Karpas-422 (cell line): Measurements from ENCODE around the gene PSMC1. TPM values are rescaled to one million over a fixed set of nuclear protein-coding genes. Genes with fewer than 3 reads are reported as not detected.

Experiments used
- DNase-seq: peaks from one replicate; pipeline ENCODE4 v3.0.0-alpha.2; 2015
- H2AFZ ChIP-seq: fragments of 200-600 bp; sonication (generic); 2 replicates; pipeline ENCODE4 v1.6.1; 2014; ENCODE audit warnings: antibody characterized with exemption, low read length, mixed read lengths
- H3K27ac ChIP-seq: fragments of 200-600 bp; sonication (generic); 2 replicates; pipeline ENCODE4 v1.5.1; 2014; ENCODE audit warnings: mild to moderate bottlenecking, low read length, moderate library complexity
- H3K27me3 ChIP-seq: fragments of 200-600 bp; sonication (generic); 2 replicates; pipeline ENCODE4 v1.6.1; 2014; ENCODE audit warnings: low read length, mixed read lengths
- H3K36me3 ChIP-seq: fragments of 200-600 bp; sonication (generic); 2 replicates; pipeline ENCODE4 v1.6.1; 2014; ENCODE audit warnings: low read length, mixed read lengths; ENCODE audit not compliant: insufficient read depth
- H3K4me1 ChIP-seq: fragments of 200-600 bp; sonication (generic); 2 replicates; pipeline ENCODE4 v1.6.1; 2014; ENCODE audit warnings: mild to moderate bottlenecking, low read length, mixed read lengths
- H3K4me2 ChIP-seq: fragments of 200-600 bp; sonication (generic); 2 replicates; pipeline ENCODE4 v1.6.1; 2014; ENCODE audit warnings: low read length, low read depth, mild to moderate bottlenecking; ENCODE audit not compliant: poor library complexity, severe bottlenecking
- H3K4me3 ChIP-seq: fragments of 200-600 bp; sonication (generic); 2 replicates; pipeline ENCODE4 v1.5.1; 2014; ENCODE audit warnings: mild to moderate bottlenecking, antibody characterized with exemption, low read length, mixed read lengths
- H3K79me2 ChIP-seq: fragments of 200-600 bp; sonication (generic); 2 replicates; pipeline ENCODE4 v1.6.1; 2014; ENCODE audit warnings: mild to moderate bottlenecking, low read length, mixed read lengths
- H3K9ac ChIP-seq: fragments of 200-600 bp; sonication (generic); 2 replicates; pipeline ENCODE4 v1.6.0; 2014; ENCODE audit warnings: low read length
- H3K9me2 ChIP-seq: fragments of 200-600 bp; sonication (generic), shearing (Covaris generic); replicated peaks from 2 replicates; pipeline ENCODE4 v1.6.0; 2014; ENCODE audit warnings: mild to moderate bottlenecking, low read length, moderate library complexity; ENCODE audit not compliant: insufficient read depth
- H3K9me3 ChIP-seq: fragments of 300-700, 200-600 bp; sonication (generic); 2 replicates; pipeline ENCODE4 v1.6.1; 2014; ENCODE audit warnings: low read length, mixed read lengths
- H4K20me1 ChIP-seq: fragments of 200-600 bp; sonication (generic); 2 replicates; pipeline ENCODE4 v1.6.1; 2014; ENCODE audit warnings: mild to moderate bottlenecking, antibody characterized with exemption, low read length, low read depth; ENCODE audit not compliant: insufficient read depth
- total RNA-seq: library from RNA; depleted of rRNA; stranded (reverse); fragments of >200 nt; shearing (Covaris generic); gene quantifications from 2 replicates; pipeline ENCODE4 v1.2.3, GENCODE V29; 2014; ENCODE audit warnings: low replicate concordance

The PSMC1 gene
- total RNA-seq, 1 experiment from 2014 or later: 71.8 TPM

- Histone ChIP-seq H3K9me2 (no peaks in the 10 kb centered on the region), H3K79me2 (peaks cover 12% of the 10 kb centered on the region), H3K4me3 (no peak overlapping the region), H3K27ac (no peak overlapping the region), H2AFZ (no peak overlapping the region), H3K36me3 (peaks cover 55% of the 10 kb centered on the region), H3K27me3 (no peaks in the 10 kb centered on the region), H3K4me1 (no peaks in the 10 kb centered on the region), H3K9ac (no peak overlapping the region), H3K9me3 (no peaks in the 10 kb centered on the region), H3K4me2 (no peak overlapping the region), H4K20me1 (0 out of 2 replicates have a peak, but pooled peaks cover 4% of the 10 kb centered on the region)
- DNase-seq: peak; percentile 58
Observed at GRCh38 chr14:90300611-90301047, 44.3 kb downstream of the PSMC1 start.

- DNase-seq: no peak
- Histone ChIP-seq H3K27ac (no peak overlapping the region), H3K27me3 (no peaks in the 10 kb centered on the region), H3K4me3 (no peak overlapping the region), H3K9ac (no peak overlapping the region), H3K36me3 (peaks cover 53% of the 10 kb centered on the region), H3K79me2 (peaks cover 12% of the 10 kb centered on the region), H3K9me3 (no peaks in the 10 kb centered on the region), H4K20me1 (0 out of 2 replicates have a peak, but pooled peaks cover 4% of the 10 kb centered on the region), H3K4me2 (no peak overlapping the region), H3K9me2 (no peaks in the 10 kb centered on the region), H3K4me1 (no peaks in the 10 kb centered on the region), H2AFZ (no peak overlapping the region)
Observed at GRCh38 chr14:90301122-90301521, 44.8 kb downstream of the PSMC1 start.

DNA sequence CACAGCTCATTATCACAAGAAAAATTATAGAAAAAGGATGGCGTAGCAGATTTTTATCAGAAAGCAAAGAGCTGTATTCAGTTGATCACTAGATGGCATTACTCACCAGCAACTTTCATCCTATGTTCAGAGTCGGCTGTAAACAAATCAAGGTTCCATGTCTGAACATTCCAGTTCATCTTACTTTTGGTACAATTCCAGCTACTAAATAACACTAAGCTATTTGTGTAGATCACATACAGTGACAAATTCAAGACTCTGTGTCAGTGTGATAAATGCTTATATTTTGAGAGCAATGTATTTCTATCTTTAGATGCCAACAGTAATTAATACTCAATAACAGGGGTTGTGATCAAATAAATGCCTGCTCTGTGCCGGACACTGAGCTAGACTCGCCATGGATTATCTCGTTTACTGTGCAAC is 45.3 kb downstream of the PSMC1 start:
- Histone ChIP-seq H3K4me2 (no peak overlapping the region), H3K9ac (no peak overlapping the region), H3K27ac (no peak overlapping the region), H3K4me1 (no peaks in the 10 kb centered on the region), H3K4me3 (no peak overlapping the region), H3K9me3 (no peaks in the 10 kb centered on the region), H3K79me2 (peaks cover 12% of the 10 kb centered on the region), H4K20me1 (0 out of 2 replicates have a peak, but pooled peaks cover 4% of the 10 kb centered on the region), H3K27me3 (no peaks in the 10 kb centered on the region), H2AFZ (no peak overlapping the region), H3K9me2 (no peaks in the 10 kb centered on the region), H3K36me3 (peaks cover 52% of the 10 kb centered on the region)
- DNase-seq: peak; percentile 63

GRCh38 chr14:90302529-90303303 is 46.4 kb downstream of the PSMC1 start:
- H3K9me3 ChIP-seq: no peaks in the 10 kb centered on the region
- no peak for DNase-seq
- H3K27me3 ChIP-seq: no peaks in the 10 kb centered on the region
- H3K36me3 ChIP-seq: peaks cover 52% of the 10 kb centered on the region
- no peak overlapping the region for H3K27ac ChIP-seq
- H3K4me1 ChIP-seq: no peaks in the 10 kb centered on the region
- H3K4me2 ChIP-seq: no peak overlapping the region
- peaks cover 12% of the 10 kb centered on the region for H3K79me2 ChIP-seq
- no peak overlapping the region for H3K4me3 ChIP-seq
- H3K9ac ChIP-seq: no peak overlapping the region
- no peak overlapping the region for H2AFZ ChIP-seq
- H3K9me2 ChIP-seq: no peaks in the 10 kb centered on the region
- H4K20me1 ChIP-seq: 0 out of 2 replicates have a peak, but pooled peaks cover 4% of the 10 kb centered on the region

GRCh38 chr14:90303473-90303872 is 47.1 kb downstream of the PSMC1 start:
- no peak for DNase-seq
- Histone ChIP-seq H3K9me3 (no peaks in the 10 kb centered on the region), H3K27me3 (no peaks in the 10 kb centered on the region), H4K20me1 (0 out of 2 replicates have a peak, but pooled peaks cover 4% of the 10 kb centered on the region), H2AFZ (no peak overlapping the region), H3K4me2 (no peak overlapping the region), H3K9me2 (no peaks in the 10 kb centered on the region), H3K27ac (no peak overlapping the region), H3K79me2 (peaks cover 12% of the 10 kb centered on the region), H3K4me3 (no peak overlapping the region), H3K36me3 (peaks cover 49% of the 10 kb centered on the region), H3K4me1 (no peaks in the 10 kb centered on the region), H3K9ac (no peak overlapping the region)

DNA sequence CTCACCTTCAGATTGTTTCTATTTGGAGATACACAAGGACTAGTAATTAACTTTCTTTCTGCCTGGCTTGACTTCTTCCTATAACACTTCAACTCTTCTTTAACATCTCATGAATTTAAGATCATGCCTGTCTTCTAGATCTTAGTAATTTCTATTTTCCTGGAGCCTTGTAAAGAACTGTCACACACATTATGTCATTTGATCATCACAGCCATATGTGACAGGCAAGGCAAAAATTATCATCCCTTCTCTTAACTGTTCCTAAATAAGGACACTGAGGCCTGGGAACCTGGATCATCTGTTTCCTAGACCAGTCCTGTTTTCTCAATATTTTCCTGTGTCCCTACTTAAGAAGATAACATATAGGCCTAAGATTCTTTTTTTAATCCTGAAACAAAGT is 48.1 kb downstream of the PSMC1 start:
- H3K27ac ChIP-seq: no peak overlapping the region
- no peaks in the 10 kb centered on the region for H3K4me1 ChIP-seq
- no peak overlapping the region for H2AFZ ChIP-seq
- H3K27me3 ChIP-seq: no peaks in the 10 kb centered on the region
- H3K36me3 ChIP-seq: peaks cover 47% of the 10 kb centered on the region
- H3K4me3 ChIP-seq: no peak overlapping the region
- 0 out of 2 replicates have a peak, but pooled peaks cover 4% of the 10 kb centered on the region for H4K20me1 ChIP-seq
- H3K9ac ChIP-seq: no peak overlapping the region
- H3K4me2 ChIP-seq: no peak overlapping the region
- H3K79me2 ChIP-seq: peaks cover 12% of the 10 kb centered on the region
- H3K9me3 ChIP-seq: no peaks in the 10 kb centered on the region
- no peaks in the 10 kb centered on the region for H3K9me2 ChIP-seq
- no peak for DNase-seq

DNA sequence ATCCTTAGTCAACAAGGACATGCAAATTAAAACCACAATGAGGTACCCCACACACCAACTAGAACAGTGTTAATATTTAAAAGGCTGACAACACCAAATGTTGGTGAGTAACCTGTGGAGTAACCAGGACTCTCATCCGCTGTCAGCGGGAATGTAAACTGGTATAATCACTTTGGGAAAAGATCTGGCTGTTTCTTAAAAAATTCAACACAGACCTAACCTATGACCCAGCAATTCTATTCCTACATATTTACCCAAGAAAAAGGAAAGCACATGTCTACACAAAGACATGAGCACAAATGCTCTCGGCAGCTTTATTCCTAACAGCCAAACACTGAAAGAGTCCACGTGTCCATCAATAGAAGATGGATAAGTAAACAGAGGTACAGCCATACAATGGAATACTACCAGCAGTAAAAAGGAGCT is 48.8 kb downstream of the PSMC1 start:
- H3K79me2 ChIP-seq: peaks cover 7% of the 10 kb centered on the region
- no peak overlapping the region for H3K4me2 ChIP-seq
- DNase-seq: no peak
- H3K27ac ChIP-seq: no peak overlapping the region
- no peaks in the 10 kb centered on the region for H3K9me2 ChIP-seq
- no peaks in the 10 kb centered on the region for H3K4me1 ChIP-seq
- H2AFZ ChIP-seq: no peak overlapping the region
- no peaks in the 10 kb centered on the region for H3K9me3 ChIP-seq
- no peak overlapping the region for H3K9ac ChIP-seq
- H4K20me1 ChIP-seq: 0 out of 2 replicates have a peak, but pooled peaks cover 4% of the 10 kb centered on the region
- H3K36me3 ChIP-seq: peaks cover 47% of the 10 kb centered on the region
- H3K27me3 ChIP-seq: no peaks in the 10 kb centered on the region
- H3K4me3 ChIP-seq: no peak overlapping the region

DNA sequence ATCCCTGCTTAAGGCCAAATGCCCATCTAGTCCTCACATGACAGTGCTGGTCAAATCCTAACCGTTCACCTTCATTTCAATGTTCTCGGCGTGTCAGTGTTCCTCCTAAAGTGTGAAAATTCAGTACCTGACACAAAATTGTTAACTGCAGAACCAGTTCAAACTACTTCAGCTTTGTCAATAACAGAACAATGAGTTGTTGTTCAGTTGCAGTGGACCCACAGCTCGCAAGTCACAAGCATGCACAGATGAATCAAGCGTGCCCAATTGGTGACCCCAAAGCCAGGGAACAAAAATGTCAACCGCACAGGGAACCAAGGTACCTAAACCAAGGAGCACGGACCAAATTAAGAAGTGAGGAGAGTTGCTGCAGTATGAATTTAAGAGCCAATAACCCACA is 52.2 kb downstream of the PSMC1 start:
- Histone ChIP-seq H3K9ac (no peak overlapping the region), H2AFZ (no peak overlapping the region), H4K20me1 (no peaks in the 10 kb centered on the region), H3K27ac (no peak overlapping the region), H3K36me3 (peaks cover 46% of the 10 kb centered on the region), H3K4me2 (no peak overlapping the region), H3K9me3 (no peaks in the 10 kb centered on the region), H3K9me2 (no peaks in the 10 kb centered on the region), H3K27me3 (no peaks in the 10 kb centered on the region), H3K4me3 (no peak overlapping the region), H3K4me1 (no peaks in the 10 kb centered on the region), H3K79me2 (peaks cover 4% of the 10 kb centered on the region; the same call in 1 of the 2 replicates)
- no peak for DNase-seq
